ENCODE results near the gene TRH. TPM values are rescaled to one million over a fixed set of nuclear protein-coding genes. Genes with fewer than 3 reads are reported as not detected.

TRH gene, protein sequence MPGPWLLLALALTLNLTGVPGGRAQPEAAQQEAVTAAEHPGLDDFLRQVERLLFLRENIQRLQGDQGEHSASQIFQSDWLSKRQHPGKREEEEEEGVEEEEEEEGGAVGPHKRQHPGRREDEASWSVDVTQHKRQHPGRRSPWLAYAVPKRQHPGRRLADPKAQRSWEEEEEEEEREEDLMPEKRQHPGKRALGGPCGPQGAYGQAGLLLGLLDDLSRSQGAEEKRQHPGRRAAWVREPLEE
- not detected in 2 replicates for total RNA-seq

DNA sequence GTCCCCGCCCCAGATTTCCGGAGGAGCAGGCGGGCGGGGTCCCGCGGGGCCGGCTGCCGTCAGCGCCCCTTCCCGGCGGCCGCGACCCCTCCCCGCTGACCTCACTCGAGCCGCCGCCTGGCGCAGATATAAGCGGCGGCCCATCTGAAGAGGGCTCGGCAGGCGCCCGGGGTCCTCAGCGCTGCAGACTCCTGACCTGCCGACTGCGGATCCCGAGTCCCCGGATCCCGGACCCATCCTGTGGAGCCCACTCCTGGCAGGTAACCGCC is at the start of gene TRH:
Gene TRH (plus strand): TSS at position 157 of the 269 bp plus-strand sequence. CDS start 1,097 bp downstream, outside the sequence.

Other genes starting within 250 kb of the TRH start
- 7.8 and 12.5 TPM in 2 replicates for gene TMCC1, start 81.0 kb upstream of the TRH start, total RNA-seq
- gene ALG1L2, start 107.1 kb downstream of the TRH start, total RNA-seq: not detected in 2 replicates

All from mesangial cell (primary cell).